ENCODE results near the gene APC2. TPM values are rescaled to one million over a fixed set of nuclear protein-coding genes. Genes with fewer than 3 reads are reported as not detected.
"Not testable (repeated sequence)": the region's sequence is repeated elsewhere in the genome, so short reads cannot be mapped to it uniquely, and the experiment has no call there.

Gene APC2
- total and polyA plus RNA-seq, 7 donors = under 0.01 to 2.0 (median 1.1) TPM; not detected in 2

- DNase-seq = no peak
- 62 to 69% methylated on average over 14 of the region's 14 CpGs for WGBS, 2 donors
- no peak overlapping the region for H3K27ac ChIP-seq
- no peak overlapping the region for H3K4me3 ChIP-seq
- H3K4me1 ChIP-seq = peaks cover 0 to 22% (median 15%) of the 10 kb centered on the region in 4 donors
- no peaks in the 10 kb centered on the region for H3K9me3 ChIP-seq
- H3K36me3 ChIP-seq = no peaks in the 10 kb centered on the region
- H3K27me3 ChIP-seq = peaks cover 0 to 36% (median 30%) of the 10 kb centered on the region in 3 donors
- TF ChIP-seq CTCF (IDR thresholded peaks at IDR 0.05) = no peak
- no peak for TF ChIP-seq POLR2A (IDR thresholded peaks at IDR 0.05)
- no peak for TF ChIP-seq EP300 (IDR thresholded peaks at IDR 0.05)
- TF ChIP-seq POLR2AphosphoS5 (IDR thresholded peaks at IDR 0.05) = no peak
- intact Hi-C loops (cut with DNase I) = no loop called here
Observed at GRCh38 chr19:1514986-1515721, 65.2 kb downstream of the APC2 start.

GRCh38 chr19:1516395-1516753 is 66.5 kb downstream of the APC2 start:
- H3K9me3 ChIP-seq = no peaks in the 10 kb centered on the region
- intact Hi-C loops (cut with DNase I) = no loop called here
- H3K27ac ChIP-seq = no peak overlapping the region
- DNase-seq = no peak
- H3K27me3 ChIP-seq = peaks cover 0 to 30% (median 26%) of the 10 kb centered on the region in 3 donors
- no peak overlapping the region for H3K4me3 ChIP-seq
- H3K36me3 ChIP-seq = no peaks in the 10 kb centered on the region
- TF ChIP-seq POLR2A (IDR thresholded peaks at IDR 0.05) = no peak
- TF ChIP-seq POLR2AphosphoS5 (IDR thresholded peaks at IDR 0.05) = no peak
- no peak for TF ChIP-seq EP300 (IDR thresholded peaks at IDR 0.05)
- TF ChIP-seq CTCF (IDR thresholded peaks at IDR 0.05) = no peak
- H3K4me1 ChIP-seq = peaks cover 0 to 24% (median 17%) of the 10 kb centered on the region in 4 donors
- WGBS, 2 donors = 69 to 70% methylated on average over 8 of the region's 8 CpGs

- 83 to 87% methylated on average over 4 of the region's 4 CpGs for WGBS, 2 donors
- intact Hi-C loops (cut with DNase I) = no loop called here
- Histone ChIP-seq H3K27me3 (peaks cover 6 to 18% (median 18%) of the 10 kb centered on the region in 3 donors), H3K36me3 (no peaks in the 10 kb centered on the region), H3K9me3 (no peaks in the 10 kb centered on the region), H3K4me1 (peaks cover 0 to 18% (median 14%) of the 10 kb centered on the region in 4 donors), H3K4me3 (no peak overlapping the region), H3K27ac (no peak overlapping the region)
- no peak for TF ChIP-seq CTCF (IDR thresholded peaks at IDR 0.05)
- no peak for TF ChIP-seq POLR2A (IDR thresholded peaks at IDR 0.05)
- TF ChIP-seq EP300 (IDR thresholded peaks at IDR 0.05) = no peak
- no peak for TF ChIP-seq POLR2AphosphoS5 (IDR thresholded peaks at IDR 0.05)
- DNase-seq = no peak
Observed at GRCh38 chr19:1518471-1518870, 68.5 kb downstream of the APC2 start.

GRCh38 chr19:1519802-1520201 is 69.9 kb downstream of the APC2 start:
- H3K36me3 ChIP-seq; intact Hi-C loops (cut with DNase I); DNase-seq; H3K27ac ChIP-seq; H3K4me3 ChIP-seq; H3K9me3 ChIP-seq: not testable (repeated sequence)
- WGBS, 2 donors = 81 to 86% methylated on average over 8 of the region's 8 CpGs
- peaks cover 15 to 22% (median 22%) of the 10 kb centered on the region in 3 donors for H3K27me3 ChIP-seq
- peaks cover 0 to 26% (median 20%) of the 10 kb centered on the region in 4 donors for H3K4me1 ChIP-seq

GRCh38 chr19:1520203-1520780 is 70.4 kb downstream of the APC2 start:
- no peaks in the 10 kb centered on the region for H3K9me3 ChIP-seq
- 59 to 75% methylated on average over 17 of the region's 17 CpGs for WGBS, 2 donors
- DNase-seq = no peak
- H3K36me3 ChIP-seq = no peaks in the 10 kb centered on the region
- peaks cover 0 to 26% (median 20%) of the 10 kb centered on the region in 4 donors for H3K4me1 ChIP-seq
- H3K27ac ChIP-seq = no peak overlapping the region
- H3K27me3 ChIP-seq = peaks cover 20 to 27% (median 27%) of the 10 kb centered on the region in 3 donors
- TF ChIP-seq POLR2A (IDR thresholded peaks at IDR 0.05) (no peak), CTCF (IDR thresholded peaks at IDR 0.05) (no peak), POLR2AphosphoS5 (IDR thresholded peaks at IDR 0.05) (no peak), EP300 (IDR thresholded peaks at IDR 0.05) (no peak)
- intact Hi-C loops (cut with DNase I) = no loop called here
- H3K4me3 ChIP-seq = no peak overlapping the region

Measured in sigmoid colon (tissue), 7 donors.